Measurements from ENCODE around the gene BBOF1.
"Not testable (repeated sequence)": the region's sequence is repeated elsewhere in the genome, so short reads cannot be mapped to it uniquely, and the experiment has no call there.

BBOF1 gene

GRCh38 chr14:74018586-74019407 lies at the start of gene BBOF1, which contains the start of gene ENTPD5:
TSS of gene BBOF1 (plus strand) at chr14:74019349. CDS start at chr14:74019479, 130 bp downstream.
TSS of gene ENTPD5 (minus strand) at chr14:74019288. CDS start at chr14:73988102, 31,186 bp downstream.
- DNase-seq: peak; percentile 81

- no peak for DNase-seq
Observed at GRCh38 chr14:73973497-73973896, 45.7 kb upstream of the BBOF1 start.

- DNase-seq: no peak
Observed at GRCh38 chr14:73976125-73976524, 43.0 kb upstream of the BBOF1 start.

GRCh38 chr14:73977896-73978295 lies 41.3 kb upstream of the BBOF1 start:
- no peak for DNase-seq

GRCh38 chr14:73988065-73988464 lies 31.1 kb upstream of the BBOF1 start:
- no peak for DNase-seq

GRCh38 chr14:73988656-73989055 lies 30.5 kb upstream of the BBOF1 start:
- not testable (repeated sequence) for DNase-seq

- no peak for DNase-seq
Observed at GRCh38 chr14:73991092-73991491, 28.1 kb upstream of the BBOF1 start.

- DNase-seq: not testable (repeated sequence)
Observed at GRCh38 chr14:73994926-73995325, 24.2 kb upstream of the BBOF1 start.

- no peak for DNase-seq
Observed at GRCh38 chr14:73995977-73996378, 23.2 kb upstream of the BBOF1 start.

GRCh38 chr14:73996731-73997107 lies 22.4 kb upstream of the BBOF1 start:
- no peak for DNase-seq

- no peak for DNase-seq
Observed at GRCh38 chr14:73997108-73997943, 21.8 kb upstream of the BBOF1 start.

GRCh38 chr14:73997944-73998447 lies 21.2 kb upstream of the BBOF1 start:
- DNase-seq: no peak

- no peak for DNase-seq
Observed at GRCh38 chr14:73998726-73999125, 20.4 kb upstream of the BBOF1 start.

GRCh38 chr14:74005664-74006063 lies 13.5 kb upstream of the BBOF1 start:
- DNase-seq: not testable (repeated sequence)

GRCh38 chr14:74008843-74009499 lies 10.2 kb upstream of the BBOF1 start:
- no peak for DNase-seq

- DNase-seq: no peak
Observed at GRCh38 chr14:74014299-74014698, 4.8 kb upstream of the BBOF1 start.

GRCh38 chr14:74015176-74015575 lies 4.0 kb upstream of the BBOF1 start:
- DNase-seq: no peak

- no peak for DNase-seq
Observed at GRCh38 chr14:74015963-74016362, 3.2 kb upstream of the BBOF1 start.

GRCh38 chr14:74018174-74018585 lies 969 bp upstream of the BBOF1 start:
- no peak for DNase-seq

GRCh38 chr14:74019408-74020137 lies 424 bp downstream of the BBOF1 start:
- DNase-seq: no peak

GRCh38 chr14:74022346-74022745 lies 3.2 kb downstream of the BBOF1 start:
- no peak for DNase-seq

- DNase-seq: no peak
Observed at GRCh38 chr14:74029136-74029535, 10.0 kb downstream of the BBOF1 start.
